Small intestine (tissue), 7 donors: Measurements from ENCODE around the gene PLPP1. TPM values are rescaled to one million over a fixed set of nuclear protein-coding genes. Genes with fewer than 3 reads are reported as not detected.
"Not testable (repeated sequence)": the region's sequence is repeated elsewhere in the genome, so short reads cannot be mapped to it uniquely, and the experiment has no call there.

ENCODE experiments used
- DNase-seq, 2 donors: peaks; one replicate each; pipeline versions ENCODE4 v3.0.0 to v3.0.0-alpha.2; 2013
- FAIRE-seq: peaks from 2 replicates; lab custom pipeline; 2012; peaks lifted over from hg19 to GRCh38; lab: Jason Lieb, UNC
- H3K27ac ChIP-seq, 3 donors: one replicate each; pipeline ENCODE4 v1.5.1; 2013; ENCODE audit warnings: low read length in 2 of 3, mild to moderate bottlenecking in 2 of 3, control low read depth in 1 of 3, inconsistent platforms in 1 of 3, low read depth in 1 of 3, moderate library complexity in 1 of 3
- H3K27me3 ChIP-seq, 3 donors: one replicate each; pipeline ENCODE4 v1.6.1; 2013; ENCODE audit warnings: low read length in 3 of 3, inconsistent platforms in 1 of 3; ENCODE audit not compliant: control insufficient read depth in 3 of 3, insufficient read depth in 3 of 3
- H3K36me3 ChIP-seq, 3 donors: one replicate each; pipeline ENCODE4 v1.6.1; 2013; ENCODE audit warnings: low read length in 3 of 3, inconsistent platforms in 1 of 3, low read depth in 1 of 3, mild to moderate bottlenecking in 1 of 3, moderate library complexity in 1 of 3; ENCODE audit not compliant: control insufficient read depth in 3 of 3, insufficient read depth in 2 of 3
- H3K4me1 ChIP-seq, 3 donors: one replicate each; pipeline ENCODE4 v1.6.1; 2013; ENCODE audit warnings: low read length in 2 of 3, inconsistent platforms in 1 of 3, low read depth in 1 of 3, mild to moderate bottlenecking in 1 of 3, moderate library complexity in 1 of 3; ENCODE audit not compliant: control insufficient read depth in 3 of 3, insufficient read depth in 2 of 3
- H3K4me3 ChIP-seq, 3 donors: one replicate each; pipeline ENCODE4 v1.5.1; 2013; ENCODE audit warnings: low read length in 3 of 3, control low read depth in 1 of 3, inconsistent platforms in 1 of 3, low read depth in 1 of 3, mild to moderate bottlenecking in 1 of 3, moderate library complexity in 1 of 3
- H3K9me3 ChIP-seq, 2 donors: one replicate each; pipeline ENCODE4 v1.6.1; 2013; ENCODE audit warnings: low read depth in 1 of 2, low read length in 1 of 2; ENCODE audit not compliant: control insufficient read depth in 2 of 2, insufficient read depth in 1 of 2
- WGBS, 3 donors: extraction: QIAGEN DNeasy Blood & Tissue Kit; methylation state at CpG; one replicate each; pipeline ENCODE4 v1.1.7; 2013; 5-methylcytosine and 5-hydroxymethylcytosine counted together
- polyA plus RNA-seq, 4 donors: library from polyadenylated mRNA; stranded (reverse) in 3 of 4; unstranded in 1 of 4; fragments of 200-250 nt in 3 of 4; fragments of 120-200 nt in 1 of 4; gene quantifications; one replicate each; pipeline versions ENCODE4 v1.2.1 to v1.2.3, GENCODE V29; 2013
- donor health status: healthy with polysubstance abuse.
- donor health status: control.
- donor health status: control.
- donor health status: Bipolar disorder and iron deficiency.
- donor health status: healthy.

Gene PLPP1
- polyA plus RNA-seq, 4 donors = 44.6 to 91.3 (median 53.4) TPM

DNA sequence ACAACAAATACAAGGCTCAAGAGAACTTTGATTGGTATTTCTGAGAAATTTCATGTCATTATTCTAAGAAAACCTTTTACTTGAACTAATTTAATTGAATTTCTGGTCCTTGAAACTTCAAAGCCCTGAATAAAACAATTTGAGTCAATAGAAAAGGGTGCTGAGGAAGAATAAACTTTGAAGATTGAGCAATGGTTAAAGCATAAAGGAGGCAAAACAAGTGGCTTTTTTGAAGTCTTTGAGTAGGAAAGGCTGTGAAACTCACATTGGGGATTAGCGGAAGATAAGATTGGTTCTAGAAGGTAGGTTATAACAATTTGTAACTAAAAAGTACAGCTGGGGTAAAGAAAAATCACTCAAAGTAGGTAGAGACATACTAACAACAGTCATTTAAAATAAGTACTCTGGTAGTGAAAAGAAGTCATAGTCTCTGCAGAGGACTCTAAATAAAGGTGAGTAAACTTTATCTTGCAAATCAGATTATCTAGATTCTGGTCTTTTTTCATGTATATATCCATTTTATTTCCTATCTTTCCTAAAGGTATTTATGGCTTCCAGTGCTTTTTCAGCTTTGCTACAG, 6.4 kb upstream of the PLPP1 start:
- Histone ChIP-seq H3K4me3 (no peak overlapping the region), H3K9me3 (no peaks in the 10 kb centered on the region), H3K36me3 (no peaks in the 10 kb centered on the region), H3K27me3 (no peaks in the 10 kb centered on the region), H3K4me1 (peaks cover 0 to 3% (median 2%) of the 10 kb centered on the region in 3 donors), H3K27ac (no peak overlapping the region)
- no peak for FAIRE-seq
- WGBS, 3 donors = 90 to 100% (median 96%) methylated on average over 1 of the region's 1 CpG
- DNase-seq = no peak

DNA sequence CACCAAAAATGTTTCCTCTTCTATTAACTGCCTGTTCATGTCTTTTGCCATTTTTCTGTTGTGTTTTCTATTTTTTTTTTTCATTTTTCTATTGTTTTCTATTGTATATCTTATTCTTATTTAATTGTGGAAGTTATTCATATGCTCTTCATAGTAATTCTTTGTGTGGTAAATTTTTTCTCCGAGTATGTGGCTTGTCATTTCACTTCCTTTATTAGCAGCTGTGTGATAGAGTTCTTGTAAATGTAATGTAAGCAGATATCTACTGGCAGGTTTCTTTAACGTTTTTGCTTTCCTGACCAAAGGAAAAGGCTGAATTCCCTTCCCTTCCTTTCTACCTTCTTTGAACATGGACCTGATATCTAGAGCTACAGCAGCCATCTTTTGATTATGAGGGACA, 5.8 kb upstream of the PLPP1 start:
- no peak for FAIRE-seq
- 29 to 46% (median 41%) methylated on average over 2 of the region's 2 CpGs for WGBS, 3 donors

DNA sequence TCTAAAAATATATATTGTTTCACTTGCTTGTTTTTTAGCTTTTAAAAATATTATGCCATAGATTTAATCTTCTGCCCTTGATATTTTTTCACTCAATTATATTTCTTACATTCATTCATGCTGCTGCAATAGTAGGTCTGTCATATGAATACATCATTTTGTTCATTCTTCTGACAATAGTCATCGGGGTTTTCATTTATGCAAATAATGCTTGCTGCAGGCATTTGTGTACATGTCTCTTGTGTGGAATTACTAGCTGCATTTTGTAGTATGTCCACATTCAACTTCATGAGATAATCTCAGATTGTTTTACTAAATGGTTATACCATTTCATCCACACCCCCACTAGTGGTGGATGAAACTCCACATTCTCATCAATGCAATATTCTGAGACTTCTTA, 5.3 kb upstream of the PLPP1 start:
- FAIRE-seq (no peak), DNase-seq (no peak)
- Histone ChIP-seq H3K27ac (no peak overlapping the region), H3K27me3 (no peaks in the 10 kb centered on the region), H3K4me1 (peaks cover 2 to 4% (median 3%) of the 10 kb centered on the region in 3 donors), H3K4me3 (no peak overlapping the region), H3K36me3 (no peaks in the 10 kb centered on the region), H3K9me3 (no peaks in the 10 kb centered on the region)
- 79 to 90% (median 86%) methylated on average over 1 of the region's 1 CpG for WGBS, 3 donors

More for the DNA sequence above, 5.8 kb upstream of the PLPP1 start:
- Histone ChIP-seq H3K36me3 (no peaks in the 10 kb centered on the region), H3K27ac (peak overlapping the region in 1 of 3 donors; percentile 24), H3K9me3 (no peaks in the 10 kb centered on the region), H3K4me1 (peaks cover under 1 to 3% (median 2%) of the 10 kb centered on the region in 3 donors), H3K4me3 (no peak overlapping the region), H3K27me3 (no peaks in the 10 kb centered on the region)
- no peak for DNase-seq

DNA sequence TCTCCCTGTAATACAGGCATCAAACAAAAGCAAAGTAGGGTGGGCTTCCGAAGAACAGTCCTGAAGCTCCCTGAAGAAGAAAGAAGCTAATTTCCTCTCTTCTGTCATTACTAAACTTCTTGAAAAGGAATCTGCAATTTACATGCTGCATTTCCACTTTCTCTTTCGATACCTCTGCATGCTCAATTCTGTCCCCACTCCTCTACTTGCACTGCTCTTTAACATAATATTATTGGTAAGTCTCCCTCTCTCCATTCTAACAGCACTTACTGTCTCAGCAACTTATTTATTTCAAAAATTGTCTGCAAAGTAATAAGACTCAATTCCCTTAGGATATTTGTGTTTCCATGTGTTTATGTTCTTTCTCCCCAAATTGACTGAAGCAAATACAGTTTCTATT, 3.9 kb upstream of the PLPP1 start:
- H3K27ac ChIP-seq = peak overlapping the region in 1 of 3 donors; percentile 31
- no peaks in the 10 kb centered on the region for H3K27me3 ChIP-seq
- peaks cover 2 to 4% (median 3%) of the 10 kb centered on the region in 3 donors for H3K4me1 ChIP-seq
- DNase-seq = peak in 1 of 2 donors; percentile 34
- 10 to 15% (median 12%) methylated on average over 2 of the region's 2 CpGs for WGBS, 3 donors
- no peaks in the 10 kb centered on the region for H3K36me3 ChIP-seq
- no peak for FAIRE-seq
- H3K4me3 ChIP-seq = no peak overlapping the region
- no peaks in the 10 kb centered on the region for H3K9me3 ChIP-seq

DNA sequence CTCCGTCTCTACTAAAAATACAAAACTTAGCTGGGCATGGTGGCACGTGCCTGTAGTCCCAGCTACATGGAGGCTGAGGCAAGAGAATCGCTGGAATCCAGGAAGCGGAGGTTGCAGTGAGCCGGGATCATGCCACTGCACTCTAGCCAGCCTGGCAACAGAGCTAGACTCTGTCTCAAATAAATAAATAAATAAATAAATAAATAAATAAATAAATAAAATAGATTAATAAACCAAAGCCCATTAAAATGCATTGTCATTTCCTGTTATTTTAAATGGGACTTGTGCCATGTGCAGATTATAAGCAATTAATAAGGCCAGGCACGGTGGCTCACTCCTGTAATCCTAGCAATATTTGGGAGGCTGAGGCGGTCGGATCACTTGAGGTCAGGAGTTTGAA, 2.6 kb upstream of the PLPP1 start:
- not testable (repeated sequence) for H3K27ac ChIP-seq, DNase-seq, FAIRE-seq, H3K9me3 ChIP-seq, H3K4me1 ChIP-seq, H3K27me3 ChIP-seq, H3K4me3 ChIP-seq, H3K36me3 ChIP-seq
- 87 to 93% (median 92%) methylated on average over 8 of the region's 8 CpGs for WGBS, 3 donors

DNA sequence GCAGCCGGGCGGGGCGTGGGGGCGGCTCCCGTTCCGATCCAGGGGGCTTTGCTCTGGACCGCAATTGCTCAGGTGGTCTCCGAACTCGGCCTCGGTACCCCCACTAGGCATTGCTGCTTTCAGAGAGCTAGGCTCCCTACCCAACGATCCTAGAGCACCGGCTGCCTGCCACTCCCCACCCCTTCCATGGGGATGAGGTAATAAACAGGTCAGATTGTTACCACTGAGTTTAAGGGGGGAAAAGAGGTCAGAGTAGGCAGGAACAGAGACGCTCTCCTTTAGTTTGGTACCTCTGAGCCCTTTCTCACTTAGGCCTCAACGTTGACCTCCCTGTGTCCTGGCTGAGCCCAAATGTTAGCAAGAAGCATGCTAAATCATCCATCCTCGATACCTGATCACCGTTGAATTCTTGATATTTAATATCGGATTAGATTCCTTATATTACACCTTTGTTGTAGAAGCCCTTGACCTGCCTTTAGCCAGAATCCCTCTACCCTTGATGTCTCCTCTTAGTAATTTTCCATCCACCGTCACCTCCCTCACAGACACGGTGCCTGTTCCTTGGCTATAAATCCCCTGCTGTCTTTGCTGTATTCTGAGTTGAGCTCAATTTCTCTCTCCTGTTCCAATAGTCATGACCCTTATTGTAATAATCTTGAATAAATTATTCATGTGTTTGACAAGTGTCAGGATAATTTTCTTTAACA, 588 bp upstream of the PLPP1 start:
- Histone ChIP-seq H3K9me3 (no peaks in the 10 kb centered on the region), H3K27me3 (no peaks in the 10 kb centered on the region), H3K4me1 (peaks cover 0 to 10% (median 3%) of the 10 kb centered on the region in 3 donors), H3K4me3 (peak overlapping the region; percentile 86 to 92 (median 89)), H3K27ac (peak overlapping the region; percentile 90 to 97 (median 90)), H3K36me3 (peaks cover 0 to 5% (median 0%) of the 10 kb centered on the region in 3 donors)
- DNase-seq (no peak), FAIRE-seq (no peak)
- 9 to 15% (median 10%) methylated on average over 18 to 19 of the region's 19 CpGs for WGBS, 3 donors

DNA sequence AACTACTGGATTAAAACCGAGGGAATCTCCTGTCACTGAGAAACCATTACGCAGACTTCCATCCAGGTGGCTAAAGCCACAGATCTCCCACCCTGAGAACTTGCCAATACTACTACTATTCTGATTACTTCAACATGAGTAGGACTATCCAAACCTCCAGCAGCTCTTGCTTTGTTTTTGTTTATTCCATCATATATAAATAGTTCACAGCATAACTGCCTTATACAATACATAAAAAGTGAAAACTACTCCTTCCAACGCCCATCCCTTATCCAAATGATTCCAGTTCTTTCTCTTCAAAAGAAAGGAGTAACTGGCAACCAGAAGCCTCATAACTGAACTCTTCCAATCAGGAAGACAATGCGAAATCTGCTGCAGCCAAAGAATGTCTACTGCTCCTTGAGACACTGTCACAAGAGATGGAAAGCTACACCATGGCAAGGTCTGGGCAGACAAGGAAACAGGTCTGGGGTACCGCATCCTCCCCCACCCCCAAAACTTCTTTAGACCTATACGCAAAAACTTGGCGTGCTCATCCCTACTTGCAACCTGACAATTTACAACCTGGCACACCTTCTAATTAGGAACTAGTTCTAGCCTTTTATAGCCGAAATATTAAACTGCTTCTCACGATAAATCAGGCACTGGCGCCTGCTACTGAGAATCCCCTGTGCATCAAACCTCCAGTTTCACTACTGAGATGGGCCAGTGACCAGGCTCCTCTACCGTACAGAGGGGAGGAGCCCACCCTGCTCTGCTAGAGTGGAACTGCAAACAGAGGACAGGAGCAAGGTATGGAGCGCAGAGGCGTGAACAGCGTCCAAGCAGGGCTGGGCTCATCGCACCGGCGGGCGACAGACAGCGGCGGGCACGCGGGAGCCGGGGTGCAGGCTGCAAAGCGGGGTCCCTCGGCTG, 986 bp downstream of the PLPP1 start:
- Histone ChIP-seq H3K27me3 (no peaks in the 10 kb centered on the region), H3K27ac (peak overlapping the region; percentile 90 to 97 (median 90)), H3K9me3 (no peaks in the 10 kb centered on the region), H3K4me3 (peak overlapping the region; percentile 86 to 92 (median 89)), H3K36me3 (peaks cover 0 to 5% (median 0%) of the 10 kb centered on the region in 3 donors), H3K4me1 (peaks cover 0 to 10% (median 3%) of the 10 kb centered on the region in 3 donors)
- WGBS, 3 donors = 3 to 5% (median 5%) methylated on average over 14 to 25 of the region's 25 CpGs
- FAIRE-seq = no peak
- peak; percentile 33 to 36 for DNase-seq

DNA sequence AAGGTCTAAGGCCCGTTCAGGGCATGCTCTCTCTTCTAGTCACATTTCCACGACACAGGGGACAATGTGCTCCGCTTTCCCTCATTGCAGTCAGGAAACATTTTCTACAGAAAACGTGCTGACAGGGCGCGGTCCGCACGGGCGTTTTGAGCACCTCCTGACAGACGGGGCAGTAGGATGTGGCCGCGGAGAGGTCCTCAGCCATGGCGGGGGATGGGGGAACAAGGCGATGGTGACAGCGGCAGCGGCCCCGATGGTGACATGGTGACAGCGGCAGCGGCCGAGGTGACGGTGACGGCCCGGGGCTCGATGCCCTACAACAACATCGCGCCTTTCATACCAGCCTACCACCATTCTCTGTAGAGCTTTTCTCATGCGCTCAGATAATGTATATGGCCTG, 4.1 kb downstream of the PLPP1 start:
- Histone ChIP-seq H3K9me3 (no peaks in the 10 kb centered on the region), H3K4me1 (peaks cover 0 to 15% (median 8%) of the 10 kb centered on the region in 3 donors), H3K36me3 (peaks cover 0 to 5% (median 0%) of the 10 kb centered on the region in 3 donors), H3K4me3 (no peak overlapping the region), H3K27me3 (no peaks in the 10 kb centered on the region), H3K27ac (peak overlapping the region in 1 of 3 donors; percentile 17)
- DNase-seq = no peak
- FAIRE-seq = no peak
- 84 to 93% (median 89%) methylated on average over 27 of the region's 27 CpGs for WGBS, 3 donors
